Effector CD8-positive, alpha-beta T cell (primary cell): ENCODE data around the gene FOXO6.

Experiments used
- DNase-seq: peaks from one replicate; lab custom pipeline; 2025; lab: John Stamatoyannopoulos, UW

FOXO6 gene

GRCh38 chr1:41351262-41352151, 9.7 kb upstream of the FOXO6 start:
- DNase-seq: no peak

GRCh38 chr1:41353744-41354143, 7.5 kb upstream of the FOXO6 start:
- DNase-seq: no peak

GRCh38 chr1:41354956-41355355, 6.3 kb upstream of the FOXO6 start:
- DNase-seq: no peak

GRCh38 chr1:41355356-41355755, 5.9 kb upstream of the FOXO6 start:
- no peak for DNase-seq

- DNase-seq: no peak
Measured at GRCh38 chr1:41355761-41356160, 5.5 kb upstream of the FOXO6 start.

GRCh38 chr1:41356752-41357151, 4.5 kb upstream of the FOXO6 start:
- DNase-seq: no peak

- no peak for DNase-seq
Measured at GRCh38 chr1:41357451-41358101, 3.7 kb upstream of the FOXO6 start.

GRCh38 chr1:41358131-41359021, 2.9 kb upstream of the FOXO6 start:
- DNase-seq: no peak

- DNase-seq: no peak
Measured at GRCh38 chr1:41359211-41360073, 1.8 kb upstream of the FOXO6 start.

GRCh38 chr1:41360074-41360785, 1.0 kb upstream of the FOXO6 start:
- no peak for DNase-seq

GRCh38 chr1:41361495-41362356, 492 bp downstream of the FOXO6 start:
- no peak for DNase-seq

- DNase-seq: no peak
Measured at GRCh38 chr1:41362357-41362721, 1.1 kb downstream of the FOXO6 start.

- no peak for DNase-seq
Measured at GRCh38 chr1:41362749-41363590, 1.7 kb downstream of the FOXO6 start.

GRCh38 chr1:41363591-41364320, 2.5 kb downstream of the FOXO6 start:
- DNase-seq: no peak

GRCh38 chr1:41364442-41365319, 3.4 kb downstream of the FOXO6 start:
- no peak for DNase-seq

- DNase-seq: no peak
Measured at GRCh38 chr1:41365320-41365633, 4.0 kb downstream of the FOXO6 start.

GRCh38 chr1:41365772-41366454, 4.7 kb downstream of the FOXO6 start:
- DNase-seq: peak; percentile 36
